HG03432 (cell line): ENCODE measurements around the gene PNLIP.

ENCODE experiments used
- ATAC-seq: cut with Tn5 transposase; IDR thresholded peaks from one replicate; pipeline ENCODE4 v1.9.1; 2021; ENCODE audit warnings: mild to moderate bottlenecking, moderate library complexity; ENCODE audit not compliant: unreplicated experiment

Gene PNLIP

DNA sequence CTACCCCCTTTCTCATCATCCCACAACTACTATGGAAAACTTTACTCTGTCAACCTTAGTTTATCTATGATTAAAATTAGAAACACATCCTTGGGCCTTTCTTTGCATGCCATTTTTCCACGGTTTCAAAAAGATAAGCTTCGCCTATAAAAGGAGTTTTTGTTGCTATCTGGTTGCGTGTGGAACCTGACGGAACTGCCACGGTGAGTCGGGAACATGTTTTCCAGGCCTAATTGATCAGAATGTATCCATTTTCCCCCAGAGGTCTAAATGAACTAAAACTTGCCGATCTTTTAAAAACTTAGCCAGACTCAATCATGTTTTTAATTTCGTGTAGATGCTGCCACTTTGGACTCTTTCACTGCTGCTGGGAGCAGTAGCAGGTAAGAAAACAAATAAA, at the start of gene PNLIP:
PNLIP (plus strand) TSS at position 176 of the 400 bp plus-strand sequence; CDS start at position 338, 162 bp downstream.
- ATAC-seq: no peak

DNA sequence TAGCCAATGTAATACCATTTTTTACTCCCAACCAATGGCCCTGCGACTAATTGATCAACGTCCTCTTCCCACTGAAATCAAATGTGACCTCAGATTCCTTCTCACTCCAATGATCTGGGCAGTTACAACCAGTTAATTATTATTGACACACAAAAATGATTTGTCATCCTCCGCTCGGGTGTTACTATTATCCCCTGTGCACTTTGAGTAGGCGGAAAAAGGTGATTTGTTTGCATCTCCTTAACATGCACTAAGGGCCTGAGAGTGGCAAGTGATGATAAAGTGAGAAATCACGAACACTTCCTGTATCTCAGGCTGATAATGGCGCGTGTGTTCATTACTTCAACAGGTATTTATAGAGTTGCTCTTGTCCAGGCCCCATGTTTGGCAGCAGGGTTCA, 40.9 kb upstream of the PNLIP start:
- ATAC-seq: no peak

DNA sequence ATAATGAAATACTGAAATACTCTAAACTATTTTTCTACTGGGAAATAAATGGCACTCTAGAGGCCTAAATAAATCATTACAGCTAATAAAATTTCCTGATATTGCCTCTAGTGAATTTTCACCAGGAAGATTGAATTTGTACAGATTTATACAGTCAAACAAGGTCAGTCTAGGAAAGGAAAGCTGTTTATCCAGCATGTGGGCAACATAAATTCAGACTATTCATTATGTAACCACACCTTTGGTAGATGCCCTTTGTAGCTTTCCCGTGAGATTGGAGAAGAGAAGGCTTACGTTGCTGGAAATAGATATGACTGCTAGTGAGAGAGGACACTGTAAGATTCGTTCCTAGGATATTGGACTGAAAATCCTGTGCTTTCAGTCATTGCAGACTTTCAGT, 35.2 kb upstream of the PNLIP start:
- ATAC-seq: no peak

DNA sequence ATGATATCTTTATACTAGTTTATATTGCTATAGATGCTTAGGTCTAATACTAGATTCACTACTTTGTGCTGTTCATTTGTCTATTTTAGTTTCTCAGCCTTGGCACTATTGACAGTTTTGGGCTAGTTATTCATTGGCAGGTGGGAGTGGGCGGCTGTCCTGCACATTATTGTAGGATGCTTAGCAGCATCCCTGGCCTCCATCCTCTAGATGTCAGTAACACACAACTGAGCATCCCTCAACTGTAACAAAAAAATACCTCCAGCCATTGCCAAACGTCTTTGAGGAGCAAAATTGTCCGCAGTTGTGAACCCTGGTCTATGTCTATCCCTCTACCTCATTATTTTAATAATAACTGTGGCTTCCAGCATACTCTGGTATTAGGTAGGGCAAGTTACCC, 34.4 kb upstream of the PNLIP start:
- no peak for ATAC-seq

DNA sequence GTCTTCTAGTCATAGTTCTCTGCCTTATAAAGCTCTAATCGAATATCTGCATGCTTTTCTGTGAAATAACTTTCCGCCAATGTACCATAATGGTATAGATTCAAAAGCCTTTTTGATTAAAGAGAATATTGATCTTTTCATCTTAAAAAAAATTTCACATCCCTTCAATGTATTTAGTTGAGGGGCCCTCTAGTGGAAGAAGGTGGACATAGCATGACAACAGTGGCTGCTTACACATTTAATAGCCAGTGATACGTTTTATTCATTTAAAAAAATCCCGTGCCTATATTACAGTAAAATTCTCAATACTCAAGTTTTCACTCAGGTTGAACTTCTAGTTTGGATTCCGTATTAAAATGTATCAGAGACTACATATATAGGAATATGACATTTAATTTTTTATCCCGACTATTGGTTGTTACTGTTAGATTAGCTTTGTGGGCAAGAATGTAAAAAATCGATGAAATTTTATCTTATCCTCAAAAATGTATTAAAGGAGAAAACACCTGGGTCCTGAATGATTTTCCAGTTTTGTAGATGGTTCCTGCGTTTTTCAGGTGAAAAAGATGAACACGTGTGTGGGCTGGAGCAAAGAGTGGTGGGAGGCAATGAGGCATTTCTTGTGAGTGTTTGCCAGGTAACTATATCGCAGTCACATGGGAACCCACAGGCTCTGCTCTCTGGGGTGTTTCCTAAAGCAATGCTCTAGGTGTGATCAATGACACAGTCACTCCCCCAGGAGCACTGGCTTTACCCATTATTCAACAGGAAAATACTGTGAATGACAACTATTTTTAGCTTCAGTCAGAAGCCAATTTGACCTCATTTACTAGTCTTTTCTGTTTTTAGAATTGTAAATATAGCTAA, 24.1 kb upstream of the PNLIP start:
- peak; percentile 91 for ATAC-seq

DNA sequence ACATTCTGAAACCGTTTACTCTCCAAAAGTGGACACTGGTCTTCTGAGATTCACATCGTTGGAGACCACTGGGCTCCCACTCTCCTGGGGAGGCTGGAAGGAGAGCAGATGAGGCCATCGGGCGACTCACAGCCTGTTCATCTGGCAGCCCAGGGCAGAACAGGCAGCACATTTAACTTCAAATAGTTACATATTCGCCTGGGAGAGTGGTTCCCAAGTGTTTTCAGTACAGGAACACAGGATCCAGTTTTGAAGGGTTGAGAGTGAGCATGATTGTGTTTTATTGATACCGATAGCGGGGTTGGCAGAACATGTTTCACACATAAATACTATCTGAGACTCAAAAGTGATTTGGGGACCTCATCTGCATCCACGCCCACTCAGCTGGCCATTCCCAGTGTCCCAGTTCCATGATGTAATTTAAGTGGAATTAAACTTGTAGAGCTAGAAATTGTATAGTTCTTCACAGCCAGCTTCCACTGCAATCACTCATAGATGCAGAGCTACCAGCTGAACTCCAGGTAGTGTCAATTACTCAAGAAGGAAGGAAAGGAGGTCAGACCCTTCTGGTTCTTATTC, 22.8 kb upstream of the PNLIP start:
- ATAC-seq: no peak

DNA sequence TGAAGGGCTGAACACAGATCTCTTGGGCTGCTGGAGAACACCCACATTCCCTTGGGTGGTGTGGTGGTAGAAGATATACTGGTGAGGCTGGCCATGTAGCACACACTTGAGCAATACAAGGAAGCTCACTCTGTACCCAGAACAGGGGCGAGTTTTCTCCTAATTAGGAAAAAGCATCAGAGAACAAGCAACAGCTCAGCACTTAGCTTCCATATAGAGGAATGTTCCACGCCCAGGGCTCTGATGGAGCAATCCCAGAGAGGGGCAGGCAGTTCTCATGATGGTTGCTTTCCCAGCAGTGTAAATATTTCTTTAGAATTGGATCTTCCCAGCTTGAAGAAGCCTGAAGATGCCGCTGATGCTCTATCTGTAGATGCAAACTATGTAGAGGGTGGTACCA, 21.0 kb upstream of the PNLIP start:
- ATAC-seq: no peak

DNA sequence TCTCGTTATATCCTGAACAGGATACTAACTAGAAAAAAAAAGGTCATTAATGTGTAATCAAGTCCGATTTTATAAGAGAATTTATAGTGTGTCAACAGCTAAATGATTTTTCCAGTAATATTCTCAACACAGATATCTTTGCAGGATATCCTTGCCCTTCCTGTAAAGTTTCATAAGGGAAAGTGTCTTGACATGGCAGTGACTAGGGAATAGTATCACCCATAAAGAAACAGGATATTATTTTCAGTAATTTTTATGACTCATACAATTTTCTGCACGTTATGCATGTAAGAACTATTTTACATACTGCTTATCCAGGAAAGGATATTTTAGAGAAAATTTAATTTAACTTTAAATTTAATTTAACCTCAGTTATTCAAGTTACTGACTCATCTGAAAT, 19.5 kb upstream of the PNLIP start:
- ATAC-seq: no peak

DNA sequence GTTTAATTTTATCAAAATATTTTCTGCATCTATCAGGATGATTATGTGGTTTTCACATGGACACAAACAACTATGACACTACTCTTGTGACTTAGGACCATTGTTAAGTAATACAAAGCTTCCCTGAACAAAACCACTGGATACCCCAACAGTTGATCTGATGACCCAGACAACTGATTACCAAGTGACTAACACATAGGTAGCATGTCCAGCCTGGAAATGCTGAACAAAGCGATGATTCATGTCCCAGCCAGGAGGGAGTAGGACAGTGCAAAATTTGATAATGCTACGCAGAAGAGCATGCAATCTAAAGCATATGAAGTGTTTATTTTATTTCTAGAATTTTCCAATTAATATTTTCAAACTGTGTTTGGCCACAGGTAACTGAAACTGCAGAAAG, 8.9 kb upstream of the PNLIP start:
- ATAC-seq: no peak

DNA sequence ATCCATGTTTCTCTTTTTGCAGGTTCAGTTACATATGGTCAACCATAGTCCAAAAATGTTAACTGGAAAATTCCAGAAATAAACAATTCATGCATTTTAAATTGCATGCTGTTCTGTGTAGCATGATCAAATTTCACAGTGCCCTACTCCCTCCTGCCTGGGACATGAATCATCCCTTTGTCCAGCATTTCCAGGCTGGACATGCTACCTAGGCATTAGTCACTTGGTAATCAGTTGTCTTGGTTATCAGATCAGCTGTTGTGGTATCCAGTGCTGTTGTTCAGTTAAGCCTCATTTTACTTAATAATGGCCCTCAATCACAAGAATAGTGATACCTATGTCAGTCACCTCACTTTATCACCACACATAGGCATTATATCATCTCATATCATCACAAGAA, 7.3 kb upstream of the PNLIP start:
- ATAC-seq: no peak

DNA sequence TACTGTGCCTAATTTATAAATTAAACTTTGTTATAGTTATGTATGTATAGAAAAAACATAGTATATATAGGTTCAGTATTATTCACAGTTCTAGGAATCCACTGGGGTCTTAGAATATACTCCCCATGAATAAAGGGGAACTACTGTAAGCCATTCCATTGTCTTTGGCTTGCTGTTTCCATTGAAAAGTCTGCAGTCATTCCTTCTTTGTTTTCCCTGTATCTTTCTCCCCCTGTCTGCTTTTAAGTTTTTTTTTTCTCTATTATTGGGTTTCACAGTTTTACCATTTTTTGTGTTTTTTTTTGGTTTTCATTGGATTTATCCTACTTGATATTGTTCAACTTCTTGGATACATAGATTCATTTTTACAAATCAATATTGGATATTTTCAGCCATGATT, 6.7 kb upstream of the PNLIP start:
- ATAC-seq: no peak

DNA sequence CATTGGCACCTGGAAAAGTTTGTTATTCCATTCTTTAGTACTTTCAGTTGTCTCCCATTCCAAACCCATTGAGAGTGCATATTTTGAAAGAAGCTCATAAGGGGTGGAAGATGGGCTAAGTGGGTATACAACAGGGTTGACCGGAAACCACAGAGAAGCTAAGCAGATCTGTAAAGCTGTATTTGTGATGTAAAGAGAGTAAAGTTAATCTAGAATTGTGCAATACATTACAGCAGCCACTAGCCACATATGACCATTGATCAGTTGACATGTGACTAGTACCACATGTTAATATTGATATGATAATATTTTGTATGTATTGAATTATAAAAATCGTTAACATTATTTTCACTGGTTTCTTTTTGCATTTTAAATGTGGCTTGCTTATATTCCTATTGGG, 4.9 kb upstream of the PNLIP start:
- no peak for ATAC-seq

DNA sequence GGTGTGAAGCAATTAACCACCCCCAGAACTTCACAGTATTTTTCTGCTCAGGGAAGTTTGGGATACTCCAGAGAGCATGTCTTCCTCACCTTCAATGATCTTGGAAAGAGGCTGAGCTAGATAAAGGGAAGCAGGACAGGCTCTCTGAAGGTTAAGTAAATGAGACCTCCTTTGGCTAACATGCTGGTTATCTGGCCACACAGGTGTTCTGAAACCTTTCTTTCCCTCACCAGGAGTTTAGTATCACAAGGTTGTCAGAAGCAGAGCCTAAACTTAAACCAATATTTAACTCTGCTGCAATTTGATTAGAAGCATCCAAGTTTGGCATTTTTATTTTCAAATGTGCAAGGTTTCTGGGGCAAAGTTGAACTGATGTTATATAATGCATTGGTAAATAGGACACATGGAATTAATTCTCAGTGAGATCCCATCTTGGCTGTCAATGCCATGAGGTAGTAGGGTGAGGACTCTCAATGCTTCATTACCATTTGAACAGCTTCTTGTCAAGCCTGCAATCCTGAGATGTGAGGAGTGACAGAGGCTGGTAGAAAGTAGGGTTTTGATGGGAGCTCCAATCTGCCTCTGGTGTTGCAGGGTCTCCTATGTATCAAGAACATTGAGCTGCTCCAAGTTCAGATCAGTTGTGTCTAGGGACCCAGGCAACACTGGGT, 3.6 kb upstream of the PNLIP start:
- ATAC-seq: no peak

DNA sequence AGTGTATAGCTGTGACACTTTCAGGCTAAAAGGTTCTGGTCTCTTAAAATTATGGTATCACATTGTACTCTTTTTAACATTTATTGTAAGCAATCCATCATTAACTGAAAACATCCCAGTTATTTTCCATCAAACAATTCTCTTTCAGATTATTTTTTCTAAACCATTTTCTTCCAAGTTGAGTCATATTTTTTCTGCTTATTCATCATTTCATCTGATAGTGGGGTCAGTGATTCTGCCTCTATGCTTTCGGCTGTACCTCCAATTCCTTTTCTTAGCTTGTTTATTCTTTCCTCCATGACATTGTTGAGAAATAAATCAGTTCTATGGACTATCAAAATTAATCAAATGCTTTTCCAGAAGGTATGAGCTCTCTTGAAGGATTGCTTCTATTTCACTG, 609 bp upstream of the PNLIP start:
- ATAC-seq: no peak

DNA sequence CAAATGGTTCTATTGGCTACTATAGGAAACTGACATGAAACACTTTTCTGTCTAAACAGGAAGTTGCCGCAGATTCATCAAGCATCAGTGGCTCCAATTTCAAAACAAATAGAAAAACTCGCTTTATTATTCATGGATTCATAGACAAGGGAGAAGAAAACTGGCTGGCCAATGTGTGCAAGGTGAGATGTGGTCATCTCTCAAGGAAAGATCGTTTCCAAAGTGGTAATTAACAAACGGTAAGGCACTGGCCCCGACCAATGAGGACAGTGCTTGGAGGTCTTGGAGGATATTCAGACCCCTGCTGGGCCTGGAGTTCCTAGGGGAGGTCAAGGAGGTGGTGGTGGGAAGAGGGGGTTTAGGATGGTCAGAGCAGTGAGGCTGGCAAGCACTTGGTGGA, 2.6 kb downstream of the PNLIP start:
- ATAC-seq: no peak

DNA sequence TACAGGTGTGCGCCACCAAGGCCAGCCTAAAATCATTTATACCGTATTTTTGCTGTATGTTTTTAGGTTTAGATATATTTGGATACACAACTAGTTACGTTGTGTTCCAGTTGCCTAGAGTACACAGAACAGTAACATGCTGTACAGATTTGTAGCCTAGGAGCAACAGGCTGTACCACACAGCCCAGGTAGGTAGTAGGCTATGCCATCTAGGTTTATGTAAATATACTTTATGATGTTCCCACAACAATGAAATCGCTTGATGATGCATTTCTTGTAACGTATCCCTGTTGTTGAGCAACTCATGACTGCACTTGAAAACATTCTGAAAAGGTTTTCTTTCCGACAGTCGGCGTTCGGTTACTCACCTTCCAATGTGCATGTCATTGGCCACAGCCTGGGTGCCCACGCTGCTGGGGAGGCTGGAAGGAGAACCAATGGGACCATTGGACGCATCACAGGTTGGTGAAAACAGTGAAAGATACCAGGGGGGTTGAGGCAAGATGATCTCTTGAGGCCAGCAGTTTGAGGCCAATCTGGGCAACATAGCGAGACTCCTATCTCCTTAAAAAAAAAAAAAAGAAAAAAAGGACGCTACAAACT, 7.7 kb downstream of the PNLIP start:
- ATAC-seq: no peak

DNA sequence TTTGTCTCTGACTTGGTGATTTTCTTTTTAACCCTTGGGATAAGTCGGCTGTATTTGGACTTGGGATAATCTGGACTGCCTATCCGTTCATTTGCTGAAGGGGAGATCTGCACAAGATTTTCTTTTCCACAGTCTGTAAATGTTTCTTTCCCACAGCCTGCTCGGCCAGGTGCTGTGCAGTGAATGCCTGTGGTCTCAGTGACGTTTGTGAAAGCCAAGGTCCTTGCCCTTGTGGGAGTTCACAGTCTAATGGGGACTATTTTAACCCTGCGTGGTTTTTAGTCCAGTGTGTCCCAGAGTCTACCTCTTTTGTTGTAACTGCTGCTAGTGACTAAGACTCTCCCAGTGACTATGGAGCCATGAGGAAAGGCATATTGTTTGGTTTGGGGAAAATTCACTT, 8.9 kb downstream of the PNLIP start:
- ATAC-seq: no peak

DNA sequence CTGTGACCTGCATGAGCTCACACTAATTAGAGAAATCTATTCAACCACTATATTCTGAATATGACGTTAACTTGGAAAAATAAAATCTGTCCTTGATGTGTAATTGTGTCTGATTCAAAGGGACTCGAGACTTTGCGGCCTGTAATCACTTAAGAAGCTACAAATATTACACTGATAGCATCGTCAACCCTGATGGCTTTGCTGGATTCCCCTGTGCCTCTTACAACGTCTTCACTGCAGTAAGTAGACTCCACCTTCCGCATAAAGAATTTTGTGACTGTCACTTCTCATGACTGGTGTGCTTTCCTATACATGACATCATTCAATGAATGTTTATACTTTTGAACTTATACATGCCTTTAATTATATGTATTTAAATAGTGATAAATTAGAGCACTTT, 10.1 kb downstream of the PNLIP start:
- ATAC-seq: no peak

DNA sequence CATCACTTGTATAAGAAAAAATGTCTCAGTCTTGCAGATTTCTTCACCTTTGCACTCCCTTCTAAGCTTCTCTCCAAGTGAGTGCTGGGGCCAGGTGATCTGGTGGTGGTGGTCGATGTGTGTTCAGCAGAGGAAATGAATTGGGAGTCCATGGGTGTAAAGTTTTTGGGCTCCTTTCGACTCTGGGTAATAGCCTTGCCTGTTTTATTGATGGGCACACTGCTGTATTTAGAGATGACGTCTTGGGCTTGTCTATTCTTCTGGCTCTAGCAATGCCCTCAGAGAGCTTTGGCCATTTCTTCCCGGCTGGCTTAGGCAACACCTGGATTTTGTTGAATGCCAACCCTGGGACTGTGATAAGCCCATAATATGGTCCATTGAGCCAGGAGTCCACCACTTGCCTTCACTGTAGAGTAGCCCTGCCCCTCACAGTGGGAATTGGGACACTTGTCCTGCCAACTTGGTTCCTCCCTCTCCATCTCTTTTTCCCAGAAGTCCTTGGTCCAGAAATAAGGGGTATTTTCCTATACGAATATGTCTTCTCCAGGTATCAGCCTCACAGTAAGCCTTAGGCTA, 11.7 kb downstream of the PNLIP start:
- ATAC-seq: no peak

DNA sequence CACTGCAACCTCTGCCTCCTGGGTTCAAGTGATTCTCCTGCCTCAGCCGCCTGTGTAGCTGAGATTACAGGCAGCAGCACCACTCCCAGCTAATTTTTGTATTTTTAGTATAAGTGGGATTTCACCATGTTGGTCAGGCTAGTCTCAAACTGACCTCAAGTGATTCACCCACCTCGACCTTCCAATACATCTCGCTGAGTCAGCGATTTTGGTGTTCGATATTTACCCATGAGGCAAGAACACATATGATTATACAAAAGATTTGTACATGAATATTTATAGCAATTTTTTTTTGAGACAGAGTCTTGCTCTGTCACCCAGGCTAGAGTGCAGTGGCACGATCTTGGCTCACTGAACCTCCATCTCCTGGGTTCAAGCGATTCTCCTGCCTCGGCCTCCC, 19.8 kb downstream of the PNLIP start:
- ATAC-seq: no peak

DNA sequence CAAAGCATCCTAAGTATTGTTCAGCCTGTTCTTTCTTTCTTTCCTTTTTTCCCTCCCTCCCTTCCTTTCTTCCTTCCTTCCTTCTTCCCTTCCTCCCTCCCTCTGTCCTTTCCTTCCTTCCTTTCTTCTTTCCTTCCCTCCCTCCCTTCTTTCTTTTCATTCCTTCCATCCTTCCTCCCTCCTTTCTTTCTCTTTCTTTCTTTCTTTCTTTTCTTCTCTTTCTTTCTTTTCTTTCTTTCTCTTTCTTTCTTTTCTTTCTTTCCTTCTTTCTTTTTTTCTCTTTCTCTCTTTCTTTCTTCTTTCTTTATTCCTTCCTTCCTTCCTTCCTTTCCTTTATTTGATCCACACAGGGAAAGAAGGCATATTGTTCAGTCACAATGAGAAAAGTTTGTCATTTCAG, 21.2 kb downstream of the PNLIP start:
- ATAC-seq: no peak
